Measurements from ENCODE around the gene KIFC1. TPM values are rescaled to one million over a fixed set of nuclear protein-coding genes. Genes with fewer than 3 reads are reported as not detected.
A peak's percentile ranks its signal among the peaks of the same experiment; 100 is the strongest.
"Not testable (repeated sequence)": the region's sequence is repeated elsewhere in the genome, so short reads cannot be mapped to it uniquely, and the experiment has no call there.

Gene KIFC1
- total and polyA plus RNA-seq, 8 donors, result 0.46 to 15.4 (median 6.6) TPM; not detected in 1

DNA sequence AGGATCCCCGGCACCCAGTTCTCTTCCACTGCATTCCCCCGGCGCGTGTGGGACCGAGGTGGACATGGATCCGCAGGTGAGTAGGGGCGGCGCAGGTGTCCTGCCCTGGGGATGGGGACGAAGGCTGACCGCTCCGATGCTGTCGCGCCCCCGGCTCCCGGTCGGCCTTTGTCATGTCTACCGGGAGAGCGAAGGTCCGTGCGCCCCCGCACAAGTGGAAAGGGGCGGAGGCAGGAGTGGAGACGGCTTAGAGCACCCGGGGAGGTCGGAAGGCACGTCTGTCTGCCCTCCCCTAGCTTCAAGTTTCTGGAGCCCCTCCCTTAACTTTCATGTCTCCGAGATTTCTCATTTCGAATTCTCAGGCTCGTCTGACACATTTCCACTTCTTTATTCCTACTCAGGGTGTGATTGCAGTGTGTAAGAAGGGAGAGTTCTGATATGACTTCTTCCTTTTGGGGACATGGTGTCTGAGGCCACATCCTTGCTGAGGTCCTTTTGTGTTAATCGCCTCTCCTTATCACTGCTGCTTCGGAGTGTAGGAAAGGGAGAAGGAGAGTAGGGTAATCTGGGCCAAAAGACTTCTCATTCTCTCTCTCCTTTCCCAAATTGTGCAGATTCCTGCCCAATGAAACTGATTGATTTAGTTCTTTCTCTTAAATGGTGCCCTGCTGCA lies 435 bp downstream of the KIFC1 start:
- Histone ChIP-seq H3K4me3 (peak overlapping the region; percentile 51 to 75 (median 61)), H3K4me1 (peaks cover 6 to 31% (median 16%) of the 10 kb centered on the region in 4 donors), H3K27me3 (no peaks in the 10 kb centered on the region), H3K36me3 (no peaks in the 10 kb centered on the region), H3K9me3 (no peaks in the 10 kb centered on the region), H3K27ac (peak overlapping the region; percentile 68 to 94 (median 91))
- intact Hi-C loops (cut with DNase I; ENCODE audit: low total_unique reads), result no loop called here
- TF ChIP-seq, protein P1, sequence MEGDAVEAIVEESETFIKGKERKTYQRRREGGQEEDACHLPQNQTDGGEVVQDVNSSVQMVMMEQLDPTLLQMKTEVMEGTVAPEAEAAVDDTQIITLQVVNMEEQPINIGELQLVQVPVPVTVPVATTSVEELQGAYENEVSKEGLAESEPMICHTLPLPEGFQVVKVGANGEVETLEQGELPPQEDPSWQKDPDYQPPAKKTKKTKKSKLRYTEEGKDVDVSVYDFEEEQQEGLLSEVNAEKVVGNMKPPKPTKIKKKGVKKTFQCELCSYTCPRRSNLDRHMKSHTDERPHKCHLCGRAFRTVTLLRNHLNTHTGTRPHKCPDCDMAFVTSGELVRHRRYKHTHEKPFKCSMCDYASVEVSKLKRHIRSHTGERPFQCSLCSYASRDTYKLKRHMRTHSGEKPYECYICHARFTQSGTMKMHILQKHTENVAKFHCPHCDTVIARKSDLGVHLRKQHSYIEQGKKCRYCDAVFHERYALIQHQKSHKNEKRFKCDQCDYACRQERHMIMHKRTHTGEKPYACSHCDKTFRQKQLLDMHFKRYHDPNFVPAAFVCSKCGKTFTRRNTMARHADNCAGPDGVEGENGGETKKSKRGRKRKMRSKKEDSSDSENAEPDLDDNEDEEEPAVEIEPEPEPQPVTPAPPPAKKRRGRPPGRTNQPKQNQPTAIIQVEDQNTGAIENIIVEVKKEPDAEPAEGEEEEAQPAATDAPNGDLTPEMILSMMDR (IDR thresholded peaks at IDR 0.05), result no peak
- TF ChIP-seq EP300 (IDR thresholded peaks at IDR 0.05) (no peak), POLR2AphosphoS5 (IDR thresholded peaks at IDR 0.05) (no peak), POLR2A (IDR thresholded peaks at IDR 0.05) (no peak)
- DNase-seq, result no peak
- WGBS, 5 donors, result 0% methylated on average over 28 to 31 of the region's 31 CpGs

DNA sequence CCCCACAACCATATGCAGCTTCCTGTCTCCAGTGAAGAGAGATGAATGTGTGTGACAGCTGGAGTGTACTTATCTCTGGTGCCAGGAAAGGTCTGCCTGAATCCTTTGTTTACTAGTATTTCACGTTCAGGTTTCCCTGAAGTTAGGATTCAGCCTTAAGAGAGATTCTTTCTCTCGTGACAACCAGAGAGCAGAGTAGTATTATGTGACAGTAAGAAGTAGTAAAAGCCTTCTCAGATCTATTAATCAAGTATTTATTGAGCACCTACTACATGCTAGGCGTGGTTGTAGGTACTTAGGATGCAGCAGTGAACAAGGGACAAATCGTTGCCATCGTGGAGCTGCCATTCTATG lies 949 bp downstream of the KIFC1 start:
- H3K4me3 ChIP-seq, result peak overlapping the region in 3 of 4 donors; percentile 60 to 75 (median 62)
- peak overlapping the region in 2 of 5 donors; percentile 88 to 91 for H3K27ac ChIP-seq

DNA sequence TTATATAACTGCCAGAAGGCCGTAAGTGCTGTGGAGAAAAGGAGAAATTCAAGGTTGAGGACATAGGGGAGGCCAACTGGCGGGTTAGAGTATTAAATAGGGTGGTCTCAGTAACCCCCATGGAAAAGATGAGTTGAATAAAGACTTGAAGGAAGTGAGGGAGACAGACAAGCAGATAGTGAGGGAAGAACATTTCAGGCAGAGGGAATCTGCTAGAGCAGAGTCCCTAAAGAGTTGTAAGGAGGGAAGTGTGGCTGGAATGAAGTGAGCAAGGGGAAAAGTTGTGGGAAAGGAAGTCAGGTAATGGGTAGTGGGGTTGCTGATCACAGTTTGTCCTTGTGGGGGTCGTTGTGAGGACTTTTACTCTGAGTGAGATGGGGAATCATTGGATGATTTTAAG lies 1.4 kb downstream of the KIFC1 start:
- H3K9me3 ChIP-seq, result no peaks in the 10 kb centered on the region
- intact Hi-C loops (cut with DNase I; ENCODE audit: low total_unique reads), result no loop called here
- peaks cover 6 to 31% (median 16%) of the 10 kb centered on the region in 4 donors for H3K4me1 ChIP-seq
- H3K4me3 ChIP-seq, result peak overlapping the region in 2 of 4 donors; percentile 62 to 75
- H3K36me3 ChIP-seq, result peaks cover 0 to 2% (median 0%) of the 10 kb centered on the region in 4 donors
- TF ChIP-seq POLR2A (IDR thresholded peaks at IDR 0.05) (no peak), EP300 (IDR thresholded peaks at IDR 0.05) (no peak)
- TF ChIP-seq, protein P1 (IDR thresholded peaks at IDR 0.05), result no peak
- DNase-seq, result no peak
- 41 to 60% (median 55%) methylated on average over 3 of the region's 3 CpGs for WGBS, 5 donors
- no peaks in the 10 kb centered on the region for H3K27me3 ChIP-seq
- no peak overlapping the region for H3K27ac ChIP-seq

More for the DNA sequence above, 949 bp downstream of the KIFC1 start:
- Histone ChIP-seq H3K9me3 (no peaks in the 10 kb centered on the region), H3K36me3 (no peaks in the 10 kb centered on the region), H3K4me1 (peaks cover 6 to 31% (median 16%) of the 10 kb centered on the region in 4 donors), H3K27me3 (no peaks in the 10 kb centered on the region)
- 34 to 40% (median 38%) methylated on average over 5 of the region's 5 CpGs for WGBS, 5 donors
- no peak for DNase-seq
- TF ChIP-seq POLR2AphosphoS5 (IDR thresholded peaks at IDR 0.05), result no peak
- TF ChIP-seq, protein P1 (IDR thresholded peaks at IDR 0.05), result no peak
- TF ChIP-seq EP300 (IDR thresholded peaks at IDR 0.05), result no peak
- TF ChIP-seq POLR2A (IDR thresholded peaks at IDR 0.05), result no peak
- intact Hi-C loops (cut with DNase I; ENCODE audit: low total_unique reads), result no loop called here

DNA sequence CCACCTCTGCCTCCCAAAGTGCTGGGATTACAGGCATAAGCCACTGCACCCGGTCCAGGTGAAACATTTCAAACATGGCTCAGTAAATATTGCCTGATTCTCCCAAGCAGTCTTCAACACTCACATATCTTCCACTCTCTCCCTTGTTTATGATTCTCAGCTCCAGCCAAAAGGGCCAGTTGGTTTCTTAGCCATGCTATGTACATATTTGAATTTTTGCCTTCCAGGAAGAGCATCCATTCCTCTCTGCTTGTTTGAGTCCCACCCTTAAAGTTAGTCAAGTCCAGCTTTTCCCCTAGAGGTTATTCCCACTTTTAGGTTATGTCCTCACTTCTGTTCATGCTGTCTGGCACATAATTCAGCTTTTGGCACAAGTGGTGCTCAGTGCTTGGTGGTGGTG lies 5.9 kb downstream of the KIFC1 start:
- intact Hi-C loops (cut with DNase I; ENCODE audit: low total_unique reads), result no loop called here
- no peaks in the 10 kb centered on the region for H3K9me3 ChIP-seq
- H3K36me3 ChIP-seq, result peaks cover 0 to 11% (median 0%) of the 10 kb centered on the region in 4 donors
- 65 to 100% (median 85%) methylated on average over 1 of the region's 1 CpG for WGBS, 5 donors
- H3K4me3 ChIP-seq, result no peak overlapping the region
- no peak overlapping the region for H3K27ac ChIP-seq
- no peak for DNase-seq
- TF ChIP-seq POLR2A (IDR thresholded peaks at IDR 0.05) (no peak), POLR2AphosphoS5 (IDR thresholded peaks at IDR 0.05) (no peak), EP300 (IDR thresholded peaks at IDR 0.05) (no peak)
- TF ChIP-seq, protein P1 (IDR thresholded peaks at IDR 0.05), result no peak
- peaks cover 0 to 14% (median under 1%) of the 10 kb centered on the region in 4 donors for H3K4me1 ChIP-seq
- no peaks in the 10 kb centered on the region for H3K27me3 ChIP-seq

DNA sequence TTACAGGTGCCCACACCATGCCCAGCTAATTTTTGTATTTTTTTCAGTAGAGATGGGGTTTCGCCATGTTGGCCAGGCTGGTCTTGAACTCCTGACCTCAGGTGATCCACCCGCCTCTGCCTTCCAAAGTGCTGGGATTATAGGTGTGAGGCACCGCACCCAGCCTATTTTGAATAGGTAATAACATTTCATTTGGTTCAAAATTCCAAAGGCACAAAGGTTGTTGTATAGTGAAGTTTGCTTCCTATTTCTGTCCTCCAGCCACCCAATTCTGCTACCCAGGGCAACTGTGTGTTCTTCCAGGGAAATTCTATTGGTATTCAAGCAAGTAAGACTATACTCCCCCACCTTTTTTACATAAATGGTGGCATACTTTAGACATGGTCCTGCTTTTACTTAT lies 7.0 kb downstream of the KIFC1 start:
- DNase-seq; intact Hi-C loops (cut with DNase I; ENCODE audit: low total_unique reads); H3K27me3 ChIP-seq; H3K9me3 ChIP-seq; H3K4me3 ChIP-seq; H3K27ac ChIP-seq; H3K4me1 ChIP-seq: not testable (repeated sequence)
- WGBS, 5 donors, result 92 to 98% (median 93%) methylated on average over 3 of the region's 3 CpGs
- H3K36me3 ChIP-seq, result peaks cover 0 to 15% (median 0%) of the 10 kb centered on the region in 4 donors

DNA sequence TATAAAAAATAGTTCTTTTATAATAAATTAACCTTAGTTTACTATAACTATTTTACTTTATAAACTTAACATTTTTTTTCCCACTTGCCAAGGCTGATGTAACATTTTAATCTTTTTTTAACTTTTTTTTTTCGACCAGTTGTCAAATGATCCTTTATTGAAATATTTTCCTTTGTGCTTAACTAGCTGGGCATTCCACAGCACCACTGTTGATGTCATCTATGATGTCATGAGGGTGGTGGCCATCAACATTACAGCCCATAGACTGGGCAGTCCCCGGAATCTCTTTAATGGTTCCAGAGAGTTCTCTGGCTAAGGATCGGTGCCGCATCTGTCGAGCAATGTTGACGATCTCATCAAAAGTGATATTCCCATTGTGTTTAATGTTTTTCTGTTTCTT lies 8.3 kb downstream of the KIFC1 start:
- peaks cover 0 to 27% (median 0%) of the 10 kb centered on the region in 4 donors for H3K36me3 ChIP-seq
- 94 to 99% (median 96%) methylated on average over 6 of the region's 6 CpGs for WGBS, 5 donors
- H3K27me3 ChIP-seq; H3K4me1 ChIP-seq; H3K27ac ChIP-seq; H3K9me3 ChIP-seq; DNase-seq; intact Hi-C loops (cut with DNase I; ENCODE audit: low total_unique reads); H3K4me3 ChIP-seq: not testable (repeated sequence)

Measured in stomach (tissue), 9 donors.